ENCODE data around the gene ANXA4. TPM values are rescaled to one million over a fixed set of nuclear protein-coding genes. Genes with fewer than 3 reads are reported as not detected.

ANXA4 gene
- total and polyA plus RNA-seq, 2 experiments from 2014 or later, result 6.7 to 11.5 TPM

DNA sequence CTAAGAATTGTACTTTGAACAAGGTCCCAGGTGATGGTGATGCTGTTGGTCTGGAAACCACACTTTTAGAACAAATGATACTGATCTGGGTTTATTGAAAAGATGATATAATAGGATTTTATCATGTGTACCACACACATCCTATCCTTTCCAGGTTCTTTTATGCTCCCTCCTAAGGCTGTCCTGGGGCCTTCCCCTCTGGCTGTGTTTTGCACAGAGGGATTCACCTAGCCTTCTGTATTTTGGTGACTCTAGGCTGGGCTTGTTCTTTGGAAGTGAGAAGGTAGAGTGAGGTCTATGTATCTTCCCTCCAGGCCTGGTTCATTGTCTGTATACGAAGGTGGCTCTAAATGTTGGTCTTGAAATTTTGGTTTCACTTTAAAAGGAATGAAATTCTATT is 12.7 kb downstream of the ANXA4 start:
- H3K36me3 ChIP-seq (ENCODE audit: insufficient read depth), result no peaks in the 10 kb centered on the region
- H3K4me1 Mint-ChIP-seq, result peaks cover 4% of the 10 kb centered on the region; the same call in 1 of the 3 replicates
- no peaks in the 10 kb centered on the region for H3K36me3 Mint-ChIP-seq (ENCODE audit: low read depth)
- H3K4me1 ChIP-seq (ENCODE audit: insufficient read depth), result no peaks in the 10 kb centered on the region
- H3K9me2 ChIP-seq (ENCODE audit: insufficient read depth), result no peaks in the 10 kb centered on the region
- no peak overlapping the region for H3K4me3 Mint-ChIP-seq
- no peaks in the 10 kb centered on the region for H3K79me2 ChIP-seq (replicated peaks; ENCODE audit: insufficient read depth)
- H3F3A ChIP-seq (replicated peaks; ENCODE audit: low read depth), result no peaks in the 10 kb centered on the region
- H4K20me1 ChIP-seq (replicated peaks; ENCODE audit: insufficient read depth), result no peaks in the 10 kb centered on the region; the same call in 1 of the 2 replicates
- no peak overlapping the region for H3K4me3 ChIP-seq
- H3K9me3 Mint-ChIP-seq, result no peaks in the 10 kb centered on the region
- no peak overlapping the region for H3K4me2 ChIP-seq
- no peak overlapping the region for H2AFZ ChIP-seq
- TF ChIP-seq EZH2phosphoT487 (IDR thresholded peaks at IDR 0.05; ENCODE audit: unreplicated experiment), result no peak
- no peak for TF ChIP-seq REST (IDR thresholded peaks at IDR 0.05; ENCODE audit: unreplicated experiment)
- no peak for TF ChIP-seq EZH2 (IDR thresholded peaks at IDR 0.05; ENCODE audit: low read depth, unreplicated experiment)
- no peak for TF ChIP-seq POLR2AphosphoS5 (IDR thresholded peaks at IDR 0.05; ENCODE audit: low read depth)
- no peak for TF ChIP-seq ZNF331 (CRISPR knock-in tag; IDR thresholded peaks at IDR 0.05; ENCODE audit: low read depth)
- DNase-seq (ENCODE audit: low spot score) (no peak), ATAC-seq (no peak)
- H3K27ac ChIP-seq (ENCODE audit: low read depth), result no peak overlapping the region
- no peaks in the 10 kb centered on the region for H3K27me3 ChIP-seq (ENCODE audit: insufficient read depth)
- peaks cover 2% of the 10 kb centered on the region for H3K27me3 Mint-ChIP-seq (ENCODE audit: insufficient read depth, low read depth, poor library complexity)
- no peak overlapping the region for H3K27ac Mint-ChIP-seq

DNA sequence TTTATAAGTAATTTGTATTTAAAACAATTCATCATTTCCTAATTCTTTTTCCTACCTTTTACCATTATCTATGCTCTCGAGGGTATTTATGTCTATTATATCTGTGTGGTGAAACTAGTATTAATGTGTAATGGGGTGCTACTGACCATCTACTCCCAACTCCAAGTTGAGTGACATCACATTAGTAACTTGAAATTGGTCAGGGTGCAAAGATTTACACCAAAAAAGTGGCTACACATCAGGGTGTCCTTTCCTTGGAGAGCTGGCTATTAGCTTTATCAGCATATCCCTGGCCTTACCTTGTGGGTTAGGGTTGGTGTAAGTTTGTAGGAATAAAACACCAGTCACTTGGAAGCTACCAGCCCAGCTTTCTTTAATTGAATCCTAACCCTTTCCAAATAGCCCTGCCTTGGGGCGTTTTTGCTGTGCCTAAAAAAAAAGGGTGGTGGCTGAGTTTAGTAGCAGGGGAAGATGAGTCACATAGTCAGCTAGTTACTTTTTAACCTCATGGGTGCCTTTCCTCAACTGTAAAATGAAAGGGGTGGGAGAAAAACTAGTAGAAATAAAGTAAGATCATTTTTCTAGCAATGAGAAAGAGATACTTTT is 14.0 kb downstream of the ANXA4 start:
- H3K27me3 Mint-ChIP-seq (ENCODE audit: insufficient read depth, low read depth, poor library complexity), result peaks cover 2% of the 10 kb centered on the region
- Histone ChIP-seq H3K4me2 (no peak overlapping the region), H3K4me3 (no peak overlapping the region), H3K36me3 (ENCODE audit: insufficient read depth) (no peaks in the 10 kb centered on the region), H2AFZ (no peak overlapping the region), H3K9me2 (ENCODE audit: insufficient read depth) (no peaks in the 10 kb centered on the region), H3K4me1 (ENCODE audit: insufficient read depth) (no peaks in the 10 kb centered on the region), H3K27me3 (ENCODE audit: insufficient read depth) (no peaks in the 10 kb centered on the region), H4K20me1 (replicated peaks; ENCODE audit: insufficient read depth) (no peaks in the 10 kb centered on the region; the same call in 1 of the 2 replicates), H3K27ac (ENCODE audit: low read depth) (no peak overlapping the region), H3K79me2 (replicated peaks; ENCODE audit: insufficient read depth) (no peaks in the 10 kb centered on the region), H3F3A (replicated peaks; ENCODE audit: low read depth) (no peaks in the 10 kb centered on the region)
- ATAC-seq, result no peak
- H3K4me1 Mint-ChIP-seq, result peaks cover 4% of the 10 kb centered on the region; the same call in 1 of the 3 replicates
- no peaks in the 10 kb centered on the region for H3K9me3 Mint-ChIP-seq
- H3K36me3 Mint-ChIP-seq (ENCODE audit: low read depth), result no peaks in the 10 kb centered on the region
- H3K27ac Mint-ChIP-seq, result no peak overlapping the region
- DNase-seq (ENCODE audit: low spot score), result no peak
- no peak overlapping the region for H3K4me3 Mint-ChIP-seq
- TF ChIP-seq, protein P1, sequence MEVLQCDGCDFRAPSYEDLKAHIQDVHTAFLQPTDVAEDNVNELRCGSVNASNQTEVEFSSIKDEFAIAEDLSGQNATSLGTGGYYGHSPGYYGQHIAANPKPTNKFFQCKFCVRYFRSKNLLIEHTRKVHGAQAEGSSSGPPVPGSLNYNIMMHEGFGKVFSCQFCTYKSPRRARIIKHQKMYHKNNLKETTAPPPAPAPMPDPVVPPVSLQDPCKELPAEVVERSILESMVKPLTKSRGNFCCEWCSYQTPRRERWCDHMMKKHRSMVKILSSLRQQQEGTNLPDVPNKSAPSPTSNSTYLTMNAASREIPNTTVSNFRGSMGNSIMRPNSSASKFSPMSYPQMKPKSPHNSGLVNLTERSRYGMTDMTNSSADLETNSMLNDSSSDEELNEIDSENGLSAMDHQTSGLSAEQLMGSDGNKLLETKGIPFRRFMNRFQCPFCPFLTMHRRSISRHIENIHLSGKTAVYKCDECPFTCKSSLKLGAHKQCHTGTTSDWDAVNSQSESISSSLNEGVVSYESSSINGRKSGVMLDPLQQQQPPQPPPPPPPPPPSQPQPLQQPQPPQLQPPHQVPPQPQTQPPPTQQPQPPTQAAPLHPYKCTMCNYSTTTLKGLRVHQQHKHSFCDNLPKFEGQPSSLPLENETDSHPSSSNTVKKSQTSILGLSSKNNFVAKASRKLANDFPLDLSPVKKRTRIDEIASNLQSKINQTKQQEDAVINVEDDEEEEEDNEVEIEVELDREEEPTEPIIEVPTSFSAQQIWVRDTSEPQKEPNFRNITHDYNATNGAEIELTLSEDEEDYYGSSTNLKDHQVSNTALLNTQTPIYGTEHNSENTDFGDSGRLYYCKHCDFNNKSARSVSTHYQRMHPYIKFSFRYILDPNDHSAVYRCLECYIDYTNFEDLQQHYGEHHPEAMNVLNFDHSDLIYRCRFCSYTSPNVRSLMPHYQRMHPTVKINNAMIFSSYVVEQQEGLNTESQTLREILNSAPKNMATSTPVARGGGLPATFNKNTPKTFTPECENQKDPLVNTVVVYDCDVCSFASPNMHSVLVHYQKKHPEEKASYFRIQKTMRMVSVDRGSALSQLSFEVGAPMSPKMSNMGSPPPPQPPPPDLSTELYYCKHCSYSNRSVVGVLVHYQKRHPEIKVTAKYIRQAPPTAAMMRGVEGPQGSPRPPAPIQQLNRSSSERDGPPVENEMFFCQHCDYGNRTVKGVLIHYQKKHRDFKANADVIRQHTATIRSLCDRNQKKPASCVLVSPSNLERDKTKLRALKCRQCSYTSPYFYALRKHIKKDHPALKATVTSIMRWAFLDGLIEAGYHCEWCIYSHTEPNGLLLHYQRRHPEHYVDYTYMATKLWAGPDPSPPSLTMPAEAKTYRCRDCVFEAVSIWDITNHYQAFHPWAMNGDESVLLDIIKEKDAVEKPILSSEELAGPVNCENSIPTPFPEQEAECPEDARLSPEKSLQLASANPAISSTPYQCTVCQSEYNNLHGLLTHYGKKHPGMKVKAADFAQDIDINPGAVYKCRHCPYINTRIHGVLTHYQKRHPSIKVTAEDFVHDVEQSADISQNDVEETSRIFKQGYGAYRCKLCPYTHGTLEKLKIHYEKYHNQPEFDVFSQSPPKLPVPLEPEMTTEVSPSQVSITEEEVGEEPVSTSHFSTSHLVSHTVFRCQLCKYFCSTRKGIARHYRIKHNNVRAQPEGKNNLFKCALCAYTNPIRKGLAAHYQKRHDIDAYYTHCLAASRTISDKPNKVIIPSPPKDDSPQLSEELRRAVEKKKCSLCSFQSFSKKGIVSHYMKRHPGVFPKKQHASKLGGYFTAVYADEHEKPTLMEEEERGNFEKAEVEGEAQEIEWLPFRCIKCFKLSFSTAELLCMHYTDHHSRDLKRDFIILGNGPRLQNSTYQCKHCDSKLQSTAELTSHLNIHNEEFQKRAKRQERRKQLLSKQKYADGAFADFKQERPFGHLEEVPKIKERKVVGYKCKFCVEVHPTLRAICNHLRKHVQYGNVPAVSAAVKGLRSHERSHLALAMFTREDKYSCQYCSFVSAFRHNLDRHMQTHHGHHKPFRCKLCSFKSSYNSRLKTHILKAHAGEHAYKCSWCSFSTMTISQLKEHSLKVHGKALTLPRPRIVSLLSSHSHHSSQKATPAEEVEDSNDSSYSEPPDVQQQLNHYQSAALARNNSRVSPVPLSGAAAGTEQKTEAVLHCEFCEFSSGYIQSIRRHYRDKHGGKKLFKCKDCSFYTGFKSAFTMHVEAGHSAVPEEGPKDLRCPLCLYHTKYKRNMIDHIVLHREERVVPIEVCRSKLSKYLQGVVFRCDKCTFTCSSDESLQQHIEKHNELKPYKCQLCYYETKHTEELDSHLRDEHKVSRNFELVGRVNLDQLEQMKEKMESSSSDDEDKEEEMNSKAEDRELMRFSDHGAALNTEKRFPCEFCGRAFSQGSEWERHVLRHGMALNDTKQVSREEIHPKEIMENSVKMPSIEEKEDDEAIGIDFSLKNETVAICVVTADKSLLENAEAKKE (CRISPR knock-in tag; IDR thresholded peaks at IDR 0.05), result no peak
- TF ChIP-seq NANOG (IDR thresholded peaks at IDR 0.05; ENCODE audit: borderline replicate concordance) (no peak), ETS1 (IDR thresholded peaks at IDR 0.05) (no peak), STAT1 (IDR thresholded peaks at IDR 0.05; ENCODE audit: unreplicated experiment) (no peak), EZH2phosphoT487 (IDR thresholded peaks at IDR 0.05; ENCODE audit: unreplicated experiment) (no peak), EZH2 (IDR thresholded peaks at IDR 0.05; ENCODE audit: low read depth, unreplicated experiment) (no peak)
